Astrocyte (in vitro differentiated cells and primary cell): ENCODE measurements around the gene MATN1.

Experiments used
- EZH2 ChIP-seq: IDR thresholded peaks from 2 replicates; pipeline ENCODE4 v1.6.1; 2012; ENCODE audit warnings: mild to moderate bottlenecking, low read length, inconsistent platforms; ENCODE audit not compliant: insufficient read depth
- TF ChIP-seq, protein P1 (sequence below): IDR thresholded peaks from 2 replicates; pipeline ENCODE4 v1.5.1; 2011; ENCODE audit warnings: low read depth, mild to moderate bottlenecking, inconsistent platforms, low read length, moderate library complexity; ENCODE audit not compliant: insufficient read depth

- TF ChIP-seq, protein P1, sequence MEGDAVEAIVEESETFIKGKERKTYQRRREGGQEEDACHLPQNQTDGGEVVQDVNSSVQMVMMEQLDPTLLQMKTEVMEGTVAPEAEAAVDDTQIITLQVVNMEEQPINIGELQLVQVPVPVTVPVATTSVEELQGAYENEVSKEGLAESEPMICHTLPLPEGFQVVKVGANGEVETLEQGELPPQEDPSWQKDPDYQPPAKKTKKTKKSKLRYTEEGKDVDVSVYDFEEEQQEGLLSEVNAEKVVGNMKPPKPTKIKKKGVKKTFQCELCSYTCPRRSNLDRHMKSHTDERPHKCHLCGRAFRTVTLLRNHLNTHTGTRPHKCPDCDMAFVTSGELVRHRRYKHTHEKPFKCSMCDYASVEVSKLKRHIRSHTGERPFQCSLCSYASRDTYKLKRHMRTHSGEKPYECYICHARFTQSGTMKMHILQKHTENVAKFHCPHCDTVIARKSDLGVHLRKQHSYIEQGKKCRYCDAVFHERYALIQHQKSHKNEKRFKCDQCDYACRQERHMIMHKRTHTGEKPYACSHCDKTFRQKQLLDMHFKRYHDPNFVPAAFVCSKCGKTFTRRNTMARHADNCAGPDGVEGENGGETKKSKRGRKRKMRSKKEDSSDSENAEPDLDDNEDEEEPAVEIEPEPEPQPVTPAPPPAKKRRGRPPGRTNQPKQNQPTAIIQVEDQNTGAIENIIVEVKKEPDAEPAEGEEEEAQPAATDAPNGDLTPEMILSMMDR = no peak
- TF ChIP-seq EZH2 = no peak
These were observed 20.2 kb upstream of the MATN1 start for GRCh38 chr1:30743584-30744059.
